Liver (tissue), 3 donors: Measurements from ENCODE around the gene ALDH1B1.

Experiments used
- CTCF ChIP-seq: fragments of 150-350 bp; IDR thresholded peaks from 2 replicates; pipeline ENCODE4 v1.5.1; 2017; ENCODE audit warnings: improper control_type of control experiment, low read depth, low read length; ENCODE audit not compliant: missing input control
- RAD21 ChIP-seq, 2 donors: IDR thresholded peaks; 2 replicates each; pipeline ENCODE4 v1.6.1; 2016; ENCODE audit warnings: antibody characterized with exemption in 2 of 2, mild to moderate bottlenecking in 2 of 2
- YY1 ChIP-seq: IDR thresholded peaks from 2 replicates; pipeline ENCODE4 v1.6.1; 2016; ENCODE audit warnings: antibody characterized with exemption, mild to moderate bottlenecking
- ZBTB33 ChIP-seq: IDR thresholded peaks from 2 replicates; pipeline ENCODE4 v1.6.1; 2016; ENCODE audit warnings: antibody characterized with exemption
- donor health status: healthy.
- donor health status: healthy.

- no peak for TF ChIP-seq ZBTB33
- TF ChIP-seq CTCF, result no peak
- TF ChIP-seq RAD21 (IDR thresholded peaks at IDR 0.05), result no peak
- TF ChIP-seq YY1, result no peak
Observed at GRCh38 chr9:38373679-38374078, 18.8 kb upstream of the ALDH1B1 start.
